Astrocyte (in vitro differentiated cells and primary cell): ENCODE measurements around the gene BSCL2.

Experiments
- EZH2 ChIP-seq: IDR thresholded peaks from 2 replicates; pipeline ENCODE4 v1.6.1; 2012; ENCODE audit warnings: mild to moderate bottlenecking, low read length, inconsistent platforms; ENCODE audit not compliant: insufficient read depth
- TF ChIP-seq, protein P1 (sequence below): IDR thresholded peaks from 2 replicates; pipeline ENCODE4 v1.5.1; 2011; ENCODE audit warnings: low read depth, mild to moderate bottlenecking, inconsistent platforms, low read length, moderate library complexity; ENCODE audit not compliant: insufficient read depth

- TF ChIP-seq, protein P1, sequence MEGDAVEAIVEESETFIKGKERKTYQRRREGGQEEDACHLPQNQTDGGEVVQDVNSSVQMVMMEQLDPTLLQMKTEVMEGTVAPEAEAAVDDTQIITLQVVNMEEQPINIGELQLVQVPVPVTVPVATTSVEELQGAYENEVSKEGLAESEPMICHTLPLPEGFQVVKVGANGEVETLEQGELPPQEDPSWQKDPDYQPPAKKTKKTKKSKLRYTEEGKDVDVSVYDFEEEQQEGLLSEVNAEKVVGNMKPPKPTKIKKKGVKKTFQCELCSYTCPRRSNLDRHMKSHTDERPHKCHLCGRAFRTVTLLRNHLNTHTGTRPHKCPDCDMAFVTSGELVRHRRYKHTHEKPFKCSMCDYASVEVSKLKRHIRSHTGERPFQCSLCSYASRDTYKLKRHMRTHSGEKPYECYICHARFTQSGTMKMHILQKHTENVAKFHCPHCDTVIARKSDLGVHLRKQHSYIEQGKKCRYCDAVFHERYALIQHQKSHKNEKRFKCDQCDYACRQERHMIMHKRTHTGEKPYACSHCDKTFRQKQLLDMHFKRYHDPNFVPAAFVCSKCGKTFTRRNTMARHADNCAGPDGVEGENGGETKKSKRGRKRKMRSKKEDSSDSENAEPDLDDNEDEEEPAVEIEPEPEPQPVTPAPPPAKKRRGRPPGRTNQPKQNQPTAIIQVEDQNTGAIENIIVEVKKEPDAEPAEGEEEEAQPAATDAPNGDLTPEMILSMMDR: no peak
- no peak for TF ChIP-seq EZH2
These were observed 28.8 kb downstream of the BSCL2 start for GRCh38 chr11:62678433-62678769.
